Thyroid gland (tissue), 4 donors: ENCODE results near the gene PTCD3. TPM values are rescaled to one million over a fixed set of nuclear protein-coding genes. Genes with fewer than 3 reads are reported as not detected.

Source experiments
- DNase-seq, 2 donors: peaks; one replicate each; pipeline ENCODE4 v3.0.0-alpha.2; 2019
- H3K27ac ChIP-seq, 3 donors: fragments of 200-600 bp; sonication (generic); 1 replicate in 2 of 3; 2 replicates in 1 of 3; pipeline ENCODE4 v1.5.1; 2016 to 2019; ENCODE audit warnings: mild to moderate bottlenecking in 1 of 3, moderate library complexity in 1 of 3
- H3K27me3 ChIP-seq: fragments of 200-600 bp; sonication (generic); one replicate; pipeline ENCODE4 v1.5.1; 2019
- H3K36me3 ChIP-seq, 2 donors: fragments of 200-600 bp; sonication (generic); one replicate each; pipeline ENCODE4 v1.5.1; 2016 to 2019
- H3K4me1 ChIP-seq, 2 donors: fragments of 200-600 bp; sonication (generic); one replicate each; pipeline ENCODE4 v1.5.1; 2017 to 2019
- H3K4me3 ChIP-seq, 3 donors: fragments of 200-600 bp; sonication (generic); replicated peaks in 1 of 3; 1 replicate in 2 of 3; 2 replicates in 1 of 3; pipeline ENCODE4 v1.5.1; 2016; ENCODE audit warnings: mild to moderate bottlenecking in 1 of 3
- H3K9me3 ChIP-seq: fragments of 200-600 bp; sonication (generic); one replicate; pipeline ENCODE4 v1.5.1; 2017
- CTCF ChIP-seq, 6 experiments: fragments of 200-600 bp in 3 of 6; fragments of 450-650 bp in 3 of 6; sonication (generic) in 3 of 6; IDR thresholded peaks; one replicate each; pipeline ENCODE4 v1.5.1; 2016 to 2019; ENCODE audit warnings: antibody characterized with exemption in 6 of 6, mild to moderate bottlenecking in 2 of 6, inconsistent platforms in 1 of 6, moderate library complexity in 1 of 6
- POLR2A ChIP-seq, 2 donors: fragments of 450-650 bp; IDR thresholded peaks; one replicate each; pipeline ENCODE4 v1.6.1; 2017; ENCODE audit warnings: antibody characterized with exemption in 2 of 2, mild to moderate bottlenecking in 2 of 2, moderate library complexity in 1 of 2
- WGBS, 2 donors: methylation state at CpG; one replicate each; pipeline ENCODE4 v1.1.5; 2017; 5-methylcytosine and 5-hydroxymethylcytosine counted together
- intact Hi-C: fragments of 100-400 bp; cut with DNase I; formaldehyde crosslinking; loops from one replicate; pipeline ENCODE4 v1.15.1; 2023
- total RNA-seq, 4 donors: library from RNA; depleted of rRNA; stranded (reverse); fragments of >200 nt; gene quantifications; one replicate each; pipeline ENCODE4 v1.2.3, GENCODE V29; 2016

PTCD3 gene
- 100 to 1,000 TPM in 3 of 4 donors, 10 to 100 TPM in 1; 91.4 to 522 (median 160) TPM for total RNA-seq

GRCh38 chr2:86105969-86106945 lies at the start of gene PTCD3:
Gene PTCD3, plus strand, starts transcription at chr2:86106235. Its CDS starts 13 bp downstream, at chr2:86106248.
- H3K9me3 ChIP-seq: no peaks in the 10 kb centered on the region
- H3K27ac ChIP-seq: peak within 1 kb of the TSS; percentile 6 to 90 (median 77)
- no peak for TF ChIP-seq CTCF (IDR thresholded peaks at IDR 0.05)
- peak in 1 of 2 donors; percentile 75 for TF ChIP-seq POLR2A (IDR thresholded peaks at IDR 0.05)
- peak; percentile 96 for DNase-seq
- peaks cover 16 to 26% of the 10 kb centered on the region in 2 donors for H3K4me1 ChIP-seq
- no peaks in the 10 kb centered on the region for H3K27me3 ChIP-seq
- intact Hi-C loops: no loop called here
- WGBS, 2 donors: 1% methylated on average over 41 to 42 of the region's 44 CpGs
- peak within 1 kb of the TSS; percentile 60 to 91 (median 85) for H3K4me3 ChIP-seq
- H3K36me3 ChIP-seq: peaks cover 0 to 12% of the 10 kb centered on the region in 2 donors

GRCh38 chr2:86056590-86057331 lies 49.3 kb upstream of the PTCD3 start:
- H3K4me1 ChIP-seq: peaks cover 2 to 11% of the 10 kb centered on the region in 2 donors
- TF ChIP-seq POLR2A (IDR thresholded peaks at IDR 0.05) (no peak), CTCF (IDR thresholded peaks at IDR 0.05) (no peak)
- 77 to 78% methylated on average over 4 of the region's 4 CpGs for WGBS, 2 donors
- no peaks in the 10 kb centered on the region for H3K27me3 ChIP-seq
- no peak overlapping the region for H3K27ac ChIP-seq
- intact Hi-C loops: no loop called here
- H3K9me3 ChIP-seq: no peaks in the 10 kb centered on the region
- H3K36me3 ChIP-seq: peaks cover 11 to 16% of the 10 kb centered on the region in 2 donors
- peak in 1 of 2 donors; percentile 23 for DNase-seq
- no peak overlapping the region for H3K4me3 ChIP-seq

GRCh38 chr2:86062043-86062442 lies 44.0 kb upstream of the PTCD3 start:
- TF ChIP-seq POLR2A (IDR thresholded peaks at IDR 0.05) (no peak), CTCF (IDR thresholded peaks at IDR 0.05) (no peak)

GRCh38 chr2:86064006-86064405 lies 42.0 kb upstream of the PTCD3 start:
- peak overlapping the region; percentile 40 to 71 (median 42) for H3K27ac ChIP-seq
- TF ChIP-seq POLR2A (IDR thresholded peaks at IDR 0.05) (no peak), CTCF (IDR thresholded peaks at IDR 0.05) (no peak)
- no peak for DNase-seq
- peaks cover 9 to 41% of the 10 kb centered on the region in 2 donors for H3K4me1 ChIP-seq
- WGBS, 2 donors: 81 to 89% methylated on average over 2 of the region's 2 CpGs
- intact Hi-C loops: no loop called here
- no peak overlapping the region for H3K4me3 ChIP-seq
- peaks cover 4 to 5% of the 10 kb centered on the region in 2 donors for H3K36me3 ChIP-seq
- no peaks in the 10 kb centered on the region for H3K9me3 ChIP-seq
- H3K27me3 ChIP-seq: no peaks in the 10 kb centered on the region

More at GRCh38 chr2:86062043-86062442, 44.0 kb upstream of the PTCD3 start:
- H3K4me1 ChIP-seq: peaks cover 6 to 33% of the 10 kb centered on the region in 2 donors
- H3K27ac ChIP-seq: peak overlapping the region; percentile 20 to 63 (median 46)
- intact Hi-C loops: no loop called here
- no peak for DNase-seq
- no peak overlapping the region for H3K4me3 ChIP-seq
- 35 to 68% methylated on average over 2 of the region's 2 CpGs for WGBS, 2 donors
- no peaks in the 10 kb centered on the region for H3K36me3 ChIP-seq
- no peaks in the 10 kb centered on the region for H3K9me3 ChIP-seq
- no peaks in the 10 kb centered on the region for H3K27me3 ChIP-seq
